ENCODE results near the gene CFAP20DC.

DNA sequence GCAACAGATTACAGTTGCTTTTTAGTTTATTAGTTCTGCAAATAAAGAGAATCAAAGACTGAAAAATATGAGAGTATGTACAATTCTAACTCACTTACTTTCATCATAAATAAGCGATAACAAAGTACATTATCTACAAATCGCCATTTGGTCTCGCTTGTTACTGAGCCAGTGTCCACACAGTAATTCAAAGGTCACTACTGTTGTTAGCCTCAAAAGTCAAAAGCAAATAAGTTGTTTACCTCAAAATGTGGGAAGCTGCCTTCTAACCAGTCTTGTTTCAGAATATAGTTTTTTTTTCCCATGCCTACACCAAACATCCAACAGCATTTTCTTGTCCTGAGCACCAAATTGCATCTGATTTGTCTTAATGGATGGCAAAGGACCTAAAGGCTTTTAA lies 255.9 kb downstream of the CFAP20DC start:
- TF ChIP-seq CTCF (conservative IDR thresholded peaks at IDR 0.05 in 1 of 2, IDR thresholded peaks at IDR 0.05 in 1 of 2; ENCODE audit: low read depth in 1 of 2, low read length in 2 of 2), result no peak
- no peak for TF ChIP-seq EZH2 (IDR thresholded peaks at IDR 0.05; ENCODE audit: low read length, missing control alignments)
